ENCODE results near the gene TAB2. TPM values are rescaled to one million over a fixed set of nuclear protein-coding genes. Genes with fewer than 3 reads are reported as not detected.
"Not testable (repeated sequence)": the region's sequence is repeated elsewhere in the genome, so short reads cannot be mapped to it uniquely, and the experiment has no call there.

Gene TAB2
- total RNA-seq, 1 donor from 2014 or later: 51.0 TPM

DNA sequence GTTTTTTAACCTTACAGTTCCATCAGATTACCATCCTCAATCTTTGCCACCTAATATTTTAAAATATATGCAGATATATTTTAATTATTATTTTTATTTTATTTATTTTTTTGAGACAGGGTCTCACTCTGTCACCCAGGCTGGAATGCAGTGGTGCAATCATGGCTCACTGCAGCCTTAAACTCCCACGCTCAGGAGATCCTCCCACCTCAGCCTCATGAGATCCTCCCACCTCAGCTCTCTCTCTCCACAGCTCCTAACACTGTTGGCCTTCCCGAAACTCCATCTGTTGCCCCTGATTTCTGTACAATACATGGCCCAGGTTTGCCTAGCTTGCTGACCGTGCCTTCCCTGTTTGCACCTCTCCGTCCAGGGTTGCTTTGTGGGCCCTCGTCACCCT, 4.4 kb upstream of the TAB2 start:
- DNase-seq (ENCODE audit: low spot score): no peak

GRCh38 chr6:149313861-149314260, 3.7 kb upstream of the TAB2 start:
- no peak for DNase-seq (ENCODE audit: low spot score)

GRCh38 chr6:149314325-149314905, 3.1 kb upstream of the TAB2 start:
- DNase-seq (ENCODE audit: low spot score): no peak

- no peak for DNase-seq (ENCODE audit: low spot score)
Measured at GRCh38 chr6:149316108-149316727, 1.3 kb upstream of the TAB2 start.

- DNase-seq (ENCODE audit: low spot score): peak; percentile 95
Measured at GRCh38 chr6:149316740-149317643, 520 bp upstream of the TAB2 start.

DNA sequence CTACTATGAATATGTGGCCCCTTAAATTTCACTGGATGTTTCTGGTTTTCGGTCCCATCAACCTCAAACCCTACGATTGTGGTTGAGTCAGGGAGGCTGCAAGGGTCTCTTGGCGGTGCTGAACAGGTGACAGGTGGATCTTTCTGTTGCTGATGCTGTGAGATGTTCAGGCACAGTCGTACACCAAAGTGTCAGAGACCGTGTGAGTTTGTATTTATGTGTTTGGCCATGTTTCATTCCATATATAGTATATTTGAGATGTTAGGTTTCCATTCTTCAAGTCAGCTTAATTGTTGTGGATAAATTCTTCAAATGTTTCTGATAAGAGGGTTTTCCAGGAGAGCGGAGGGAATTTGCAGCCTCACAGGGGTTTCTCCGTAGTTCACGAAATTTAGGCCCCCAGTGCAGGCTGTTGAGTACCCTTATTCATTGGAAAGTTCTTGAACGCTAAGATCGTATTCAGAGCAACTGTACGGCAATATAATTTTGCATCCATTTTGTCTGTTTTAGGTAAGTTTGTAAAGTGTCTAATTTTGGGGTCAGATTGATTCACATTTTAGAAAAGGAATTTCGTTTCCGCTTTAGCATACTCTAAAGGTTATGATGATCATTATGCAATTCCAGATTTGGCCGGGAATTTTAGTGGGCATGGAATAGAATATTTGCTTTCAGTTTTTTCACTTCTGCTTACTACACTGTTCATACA, 1.2 kb downstream of the TAB2 start:
- peak; percentile 44 for DNase-seq (ENCODE audit: low spot score)

DNA sequence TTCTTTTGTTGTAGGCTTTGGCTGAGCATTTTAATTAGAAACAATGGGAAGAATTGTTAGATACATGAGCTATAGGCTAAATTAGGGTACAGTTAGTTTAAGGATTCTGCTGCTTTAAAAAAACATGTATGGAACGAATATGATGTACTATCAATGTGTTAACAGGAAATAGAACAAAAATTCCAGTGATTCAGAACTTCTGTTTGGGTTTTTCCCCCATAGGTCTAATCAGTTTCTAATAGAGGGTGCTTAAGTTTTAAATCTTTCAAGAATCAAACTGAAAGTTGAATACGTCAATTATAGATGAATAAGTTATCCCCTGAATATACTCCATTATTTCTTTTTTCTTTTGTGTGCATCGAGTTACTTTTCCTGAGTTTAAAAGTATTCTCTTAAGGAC, 1.9 kb downstream of the TAB2 start:
- DNase-seq (ENCODE audit: low spot score): no peak

DNA sequence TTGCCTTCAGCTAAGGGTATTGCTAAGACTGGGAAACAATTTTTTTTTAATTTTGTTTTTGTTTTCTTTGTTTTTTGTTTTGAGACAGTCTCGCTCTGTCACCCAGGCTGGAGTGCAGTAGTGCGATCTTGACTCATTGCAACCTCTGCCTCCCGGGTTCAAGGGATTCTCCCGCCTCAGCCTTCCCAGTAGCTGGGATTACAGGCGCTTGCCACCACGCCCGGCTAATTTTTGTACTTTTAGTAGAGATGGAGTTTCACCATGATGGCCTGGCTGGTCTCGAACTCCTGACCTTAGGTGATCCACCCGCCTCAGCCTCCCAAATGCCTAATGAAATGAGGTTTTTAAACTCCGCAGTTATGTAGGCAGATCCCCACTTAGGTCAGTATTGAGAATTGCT, 2.5 kb downstream of the TAB2 start:
- DNase-seq (ENCODE audit: low spot score): not testable (repeated sequence)

- DNase-seq (ENCODE audit: low spot score): no peak
Measured at GRCh38 chr6:149320796-149321195, 3.3 kb downstream of the TAB2 start.

DNA sequence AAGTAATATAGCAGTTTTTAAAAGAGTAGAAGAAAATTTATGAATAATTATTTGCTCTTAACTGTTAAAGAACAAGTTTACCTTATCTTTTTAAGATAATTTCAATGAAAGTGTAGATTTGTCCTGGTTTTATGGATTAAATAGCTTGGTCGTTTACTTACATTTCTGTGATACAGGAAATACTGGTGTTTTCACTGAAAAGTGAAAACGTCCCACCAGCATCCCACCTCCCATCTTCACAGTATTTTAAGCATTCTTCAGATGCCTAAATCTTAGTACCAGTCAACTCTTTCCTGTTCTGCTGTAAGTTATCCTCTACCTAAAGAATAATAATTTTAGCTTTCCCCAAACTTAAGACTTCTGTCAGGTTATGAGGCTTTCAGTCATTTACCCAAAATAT, 5.8 kb downstream of the TAB2 start:
- DNase-seq (ENCODE audit: low spot score): no peak

DNA sequence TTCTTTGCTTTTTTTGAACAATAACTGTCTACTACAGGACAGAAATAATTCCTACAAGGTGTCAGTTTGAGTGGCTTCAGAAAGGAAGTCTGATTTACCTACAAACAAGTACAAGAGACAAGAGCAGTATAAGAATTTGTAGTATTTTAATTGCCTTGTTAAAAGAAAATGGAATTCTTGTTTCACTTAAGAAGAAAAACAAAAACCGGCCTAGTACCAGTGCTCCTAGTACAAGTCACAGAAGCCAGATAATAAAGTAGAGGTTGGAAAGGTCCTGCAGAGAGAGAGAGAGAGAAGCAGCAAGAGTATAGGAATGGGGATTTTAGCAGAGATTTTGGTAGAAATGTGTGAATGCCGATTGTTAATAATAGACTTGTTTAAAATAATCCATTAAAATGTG, 6.4 kb downstream of the TAB2 start:
- no peak for DNase-seq (ENCODE audit: low spot score)

- no peak for DNase-seq (ENCODE audit: low spot score)
Measured at GRCh38 chr6:149324428-149324827, 6.9 kb downstream of the TAB2 start.

- DNase-seq (ENCODE audit: low spot score): no peak
Measured at GRCh38 chr6:149325648-149326236, 8.2 kb downstream of the TAB2 start.

GRCh38 chr6:149327638-149328037, 10.1 kb downstream of the TAB2 start:
- no peak for DNase-seq (ENCODE audit: low spot score)

DNA sequence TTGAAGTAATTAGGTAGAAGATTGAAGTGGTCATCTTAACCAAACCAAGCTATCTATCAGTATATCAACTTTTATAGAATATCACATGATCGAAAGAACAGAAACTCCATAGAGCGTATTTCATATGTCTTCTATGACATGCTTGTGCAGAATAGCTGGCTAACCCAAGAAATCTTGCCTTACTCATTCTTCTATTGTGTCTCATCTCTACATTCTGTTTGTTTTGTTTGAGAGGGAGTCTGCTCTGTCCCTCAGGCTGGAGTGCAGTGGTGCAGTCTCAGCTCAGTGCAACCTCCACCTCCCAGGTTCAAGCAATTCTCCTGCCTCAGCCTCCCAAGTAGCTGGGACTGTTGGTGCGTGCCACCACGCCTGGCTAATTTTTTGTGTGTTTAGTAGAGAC, 10.6 kb downstream of the TAB2 start:
- no peak for DNase-seq (ENCODE audit: low spot score)

- DNase-seq (ENCODE audit: low spot score): no peak
Measured at GRCh38 chr6:149329529-149329928, 12.0 kb downstream of the TAB2 start.

DNA sequence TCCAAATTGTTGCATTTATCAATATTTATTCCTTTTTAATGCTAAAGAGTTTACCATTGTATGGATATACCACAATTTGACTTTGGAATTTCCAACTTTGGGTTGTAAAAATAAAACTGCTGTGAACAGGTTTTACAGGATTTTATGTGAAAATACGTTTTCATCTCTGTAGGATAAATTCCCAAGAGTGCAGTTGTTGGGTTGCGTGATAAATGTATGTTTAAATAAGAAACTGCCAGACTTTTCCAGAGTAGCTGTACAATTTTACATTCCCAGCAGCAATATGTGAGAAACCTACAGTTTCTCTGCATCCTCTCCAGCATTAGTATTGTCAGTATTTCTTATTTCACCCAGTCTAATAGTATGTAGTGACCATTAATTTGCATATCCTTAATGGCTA, 12.6 kb downstream of the TAB2 start:
- DNase-seq (ENCODE audit: low spot score): no peak

DNA sequence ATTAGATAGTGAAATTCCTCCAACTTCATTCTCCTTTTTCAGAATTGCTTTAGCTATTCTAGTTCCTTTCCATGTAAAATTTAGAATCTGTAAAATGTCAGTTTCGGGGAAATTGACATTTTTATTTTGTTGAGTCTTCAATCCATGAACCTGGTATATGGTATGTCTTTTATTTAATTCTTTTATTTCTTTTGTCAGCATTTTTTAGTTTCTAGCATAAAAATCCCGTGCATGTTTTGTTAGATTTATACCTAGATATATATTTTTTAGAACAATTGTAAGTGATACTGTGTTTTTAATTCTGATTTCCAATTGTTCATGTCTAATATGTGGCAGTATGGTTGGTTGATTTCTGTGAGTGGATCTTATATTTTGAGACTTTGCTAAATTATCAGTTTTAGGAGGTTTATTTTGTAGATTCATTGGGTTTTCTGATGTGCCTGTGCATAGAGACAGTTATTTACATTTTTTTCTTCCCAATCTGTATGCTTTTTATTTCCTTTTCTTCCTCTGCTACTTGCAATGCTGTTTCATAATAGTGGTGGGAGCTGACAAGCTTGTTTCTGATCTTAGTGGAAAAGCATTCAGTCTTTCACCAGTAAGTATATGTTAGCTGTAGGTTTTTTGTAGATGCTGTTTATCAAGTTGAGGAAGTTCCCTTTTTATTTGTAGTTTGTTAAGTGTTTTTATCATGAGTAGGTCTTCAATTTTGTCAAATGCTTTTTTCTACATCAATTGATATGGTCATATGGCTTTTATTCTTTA, 13.7 kb downstream of the TAB2 start:
- DNase-seq (ENCODE audit: low spot score): no peak

DNA sequence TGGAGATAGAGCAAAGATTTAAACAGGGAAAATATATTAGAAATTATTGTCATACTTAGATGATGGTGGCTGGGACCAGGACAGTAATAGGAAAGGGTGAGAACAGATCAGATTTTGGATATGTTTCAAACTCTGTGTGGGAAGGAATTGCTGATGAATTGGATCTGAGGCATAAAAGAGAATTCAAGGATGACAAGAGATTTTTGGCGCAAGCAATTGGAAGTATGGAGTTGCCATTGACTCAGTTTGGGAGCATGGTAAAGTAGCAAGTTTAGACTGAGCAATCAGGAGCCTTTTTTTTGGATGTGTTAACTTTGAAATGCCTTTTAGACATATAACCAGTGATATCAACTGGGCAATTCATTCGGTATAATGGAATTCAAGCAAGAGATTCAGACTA, 14.4 kb downstream of the TAB2 start:
- DNase-seq (ENCODE audit: low spot score): no peak

DNA sequence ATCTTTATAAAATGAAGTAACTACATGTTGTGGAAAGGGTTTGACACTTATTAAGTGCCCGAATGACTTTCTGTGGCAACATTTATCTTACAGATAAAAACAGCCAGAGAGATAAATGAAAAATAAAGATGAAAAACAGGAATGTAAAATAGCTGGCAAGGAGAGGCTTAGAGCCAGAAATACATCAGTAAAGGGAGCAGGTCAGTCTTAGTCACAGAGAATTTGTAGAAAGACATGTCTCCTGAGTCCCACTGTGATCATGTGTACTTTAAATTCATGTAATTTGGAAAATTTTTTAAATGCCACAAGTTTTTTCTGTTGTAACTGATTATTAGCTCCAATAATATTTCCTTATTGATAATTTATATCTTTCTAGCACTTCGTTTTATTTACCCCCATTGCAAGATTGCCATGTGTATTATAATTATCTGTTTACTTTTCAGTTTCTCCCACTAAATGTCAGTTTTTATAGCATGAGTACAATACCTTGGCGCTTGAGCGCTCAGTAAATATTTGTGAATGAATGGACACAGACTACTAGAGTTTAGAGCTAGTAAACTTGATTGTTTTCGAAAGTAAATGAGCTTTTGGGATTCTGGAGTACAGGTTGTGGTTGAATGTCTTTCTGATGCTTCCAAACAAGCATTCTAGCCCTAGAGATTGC, 15.2 kb downstream of the TAB2 start:
- DNase-seq (ENCODE audit: low spot score): no peak

DNA sequence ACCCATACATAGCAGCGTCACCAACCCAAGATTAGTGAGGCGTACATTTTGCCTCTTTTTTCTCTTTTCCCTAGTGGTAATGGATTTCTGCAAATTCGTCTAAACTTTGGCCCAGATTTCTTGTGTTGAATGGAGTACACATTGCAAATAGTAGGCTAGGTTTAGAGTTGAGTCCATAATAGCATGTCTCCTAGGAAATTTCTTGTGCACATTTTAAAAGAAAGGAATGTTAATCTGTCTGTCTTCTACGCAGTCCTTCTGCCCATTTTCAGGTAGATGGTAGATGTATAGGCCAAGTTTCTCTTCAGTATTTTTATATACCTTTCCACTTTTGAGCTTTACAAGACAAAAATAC, 15.7 kb downstream of the TAB2 start:
- no peak for DNase-seq (ENCODE audit: low spot score)
